ENCODE results near the gene APOB. TPM values are rescaled to one million over a fixed set of nuclear protein-coding genes. Genes with fewer than 3 reads are reported as not detected.

The APOB gene
- total and polyA plus RNA-seq, 3 experiments from 2014 or later: not detected

GRCh38 chr2:20983844-20984243 is 60.0 kb downstream of the APOB start:
- Mint-ChIP-seq H3K36me3 (no peaks in the 10 kb centered on the region), H3K4me1 (no peaks in the 10 kb centered on the region), H3K9me3 (peaks cover 0 to 3% (median 0%) of the 10 kb centered on the region in 5 donors), H3K27ac (no peak overlapping the region), H3K27me3 (peaks cover 3 to 17% of the 10 kb centered on the region in 2 donors), H3K4me3 (no peak overlapping the region)
- Histone ChIP-seq H3K27ac (ENCODE audit: low read depth, low read length) (no peak overlapping the region), H3K4me3 (ENCODE audit: low read length) (no peak overlapping the region), H3K27me3 (ENCODE audit: insufficient read depth, low read length, poor library complexity, severe bottlenecking) (no peaks in the 10 kb centered on the region), H3K36me3 (ENCODE audit: insufficient read depth, low read length) (no peaks in the 10 kb centered on the region), H3K9me3 (ENCODE audit: low read length) (no peaks in the 10 kb centered on the region), H3K4me1 (ENCODE audit: insufficient read depth, low read length) (no peaks in the 10 kb centered on the region)
- DNase-seq: no peak
- ChIA-PET CTCF (no interaction called here), POLR2A (no interaction called here)

GRCh38 chr2:20982861-20983260 is 61.0 kb downstream of the APOB start:
- Mint-ChIP-seq H3K9me3 (peaks cover 0 to 3% (median 0%) of the 10 kb centered on the region in 5 donors), H3K27me3 (peaks cover under 1 to 17% of the 10 kb centered on the region in 2 donors), H3K36me3 (no peaks in the 10 kb centered on the region), H3K27ac (no peak overlapping the region), H3K4me3 (no peak overlapping the region), H3K4me1 (no peaks in the 10 kb centered on the region)
- no peak overlapping the region for H3K4me3 ChIP-seq (ENCODE audit: low read length)
- no peaks in the 10 kb centered on the region for H3K36me3 ChIP-seq (ENCODE audit: insufficient read depth, low read length)
- no peak overlapping the region for H3K27ac ChIP-seq (ENCODE audit: low read depth, low read length)
- no peaks in the 10 kb centered on the region for H3K27me3 ChIP-seq (ENCODE audit: insufficient read depth, low read length, poor library complexity, severe bottlenecking)
- ChIA-PET POLR2A (no interaction called here), CTCF (no interaction called here)
- H3K9me3 ChIP-seq (ENCODE audit: low read length): no peaks in the 10 kb centered on the region
- no peaks in the 10 kb centered on the region for H3K4me1 ChIP-seq (ENCODE audit: insufficient read depth, low read length)
- no peak for DNase-seq

GRCh38 chr2:20977520-20978180 is 66.2 kb downstream of the APOB start:
- Histone ChIP-seq H3K4me3 (ENCODE audit: low read length) (no peak overlapping the region), H3K27me3 (ENCODE audit: insufficient read depth, low read length, poor library complexity, severe bottlenecking) (no peaks in the 10 kb centered on the region), H3K27ac (ENCODE audit: low read depth, low read length) (no peak overlapping the region), H3K4me1 (ENCODE audit: insufficient read depth, low read length) (no peaks in the 10 kb centered on the region), H3K9me3 (ENCODE audit: low read length) (no peaks in the 10 kb centered on the region), H3K36me3 (ENCODE audit: insufficient read depth, low read length) (no peaks in the 10 kb centered on the region)
- Mint-ChIP-seq H3K27ac (no peak overlapping the region), H3K9me3 (no peaks in the 10 kb centered on the region), H3K4me3 (no peak overlapping the region), H3K4me1 (no peaks in the 10 kb centered on the region), H3K36me3 (no peaks in the 10 kb centered on the region), H3K27me3 (peaks cover 1 to 22% of the 10 kb centered on the region in 2 donors)
- no peak for DNase-seq
- ChIA-PET POLR2A (no interaction called here), CTCF (interaction anchor here (1.6 kb wide), 1 partner anchor 8 kb away, joined by 3 read pairs; no protein-coding TSS in a partner anchor)

GRCh38 chr2:20976527-20976926 is 67.3 kb downstream of the APOB start:
- Histone ChIP-seq H3K4me1 (ENCODE audit: insufficient read depth, low read length) (no peaks in the 10 kb centered on the region), H3K4me3 (ENCODE audit: low read length) (no peak overlapping the region), H3K9me3 (ENCODE audit: low read length) (no peaks in the 10 kb centered on the region), H3K36me3 (ENCODE audit: insufficient read depth, low read length) (no peaks in the 10 kb centered on the region), H3K27me3 (ENCODE audit: insufficient read depth, low read length, poor library complexity, severe bottlenecking) (no peaks in the 10 kb centered on the region), H3K27ac (ENCODE audit: low read depth, low read length) (no peak overlapping the region)
- no peak for DNase-seq
- CTCF ChIA-PET: interaction anchor here (1.6 kb wide), 1 partner anchor 9 kb away, joined by 3 read pairs; no protein-coding TSS in a partner anchor
- POLR2A ChIA-PET: no interaction called here
- no peak overlapping the region for H3K27ac Mint-ChIP-seq
- no peaks in the 10 kb centered on the region for H3K9me3 Mint-ChIP-seq
- H3K4me3 Mint-ChIP-seq: no peak overlapping the region
- peaks cover 1 to 14% of the 10 kb centered on the region in 2 donors for H3K27me3 Mint-ChIP-seq
- no peaks in the 10 kb centered on the region for H3K4me1 Mint-ChIP-seq
- H3K36me3 Mint-ChIP-seq: no peaks in the 10 kb centered on the region

- ChIA-PET POLR2A (no interaction called here), CTCF (no interaction called here)
- Mint-ChIP-seq H3K27me3 (peaks cover 1 to 23% of the 10 kb centered on the region in 2 donors), H3K9me3 (no peaks in the 10 kb centered on the region), H3K4me1 (no peaks in the 10 kb centered on the region), H3K36me3 (no peaks in the 10 kb centered on the region), H3K27ac (no peak overlapping the region), H3K4me3 (no peak overlapping the region)
- Histone ChIP-seq H3K27me3 (ENCODE audit: insufficient read depth, low read length, poor library complexity, severe bottlenecking) (no peaks in the 10 kb centered on the region), H3K4me3 (ENCODE audit: low read length) (no peak overlapping the region), H3K4me1 (ENCODE audit: insufficient read depth, low read length) (no peaks in the 10 kb centered on the region), H3K9me3 (ENCODE audit: low read length) (no peaks in the 10 kb centered on the region), H3K36me3 (ENCODE audit: insufficient read depth, low read length) (no peaks in the 10 kb centered on the region), H3K27ac (ENCODE audit: low read depth, low read length) (no peak overlapping the region)
- DNase-seq: no peak
Measured at GRCh38 chr2:20972792-20973565, 70.9 kb downstream of the APOB start.

GRCh38 chr2:20972110-20972509 is 71.8 kb downstream of the APOB start:
- no peak overlapping the region for H3K27ac Mint-ChIP-seq
- Histone ChIP-seq H3K9me3 (ENCODE audit: low read length) (no peaks in the 10 kb centered on the region), H3K27ac (ENCODE audit: low read depth, low read length) (no peak overlapping the region), H3K4me1 (ENCODE audit: insufficient read depth, low read length) (no peaks in the 10 kb centered on the region), H3K36me3 (ENCODE audit: insufficient read depth, low read length) (no peaks in the 10 kb centered on the region), H3K27me3 (ENCODE audit: insufficient read depth, low read length, poor library complexity, severe bottlenecking) (no peaks in the 10 kb centered on the region), H3K4me3 (ENCODE audit: low read length) (no peak overlapping the region)
- ChIA-PET CTCF (no interaction called here), POLR2A (no interaction called here)
- no peak overlapping the region for H3K4me3 Mint-ChIP-seq
- no peaks in the 10 kb centered on the region for H3K36me3 Mint-ChIP-seq
- peaks cover 1 to 27% of the 10 kb centered on the region in 2 donors for H3K27me3 Mint-ChIP-seq
- H3K9me3 Mint-ChIP-seq: no peaks in the 10 kb centered on the region
- no peaks in the 10 kb centered on the region for H3K4me1 Mint-ChIP-seq
- no peak for DNase-seq

- POLR2A ChIA-PET: no interaction called here
- Mint-ChIP-seq H3K27me3 (peaks cover 0 to 45% of the 10 kb centered on the region in 2 donors), H3K36me3 (no peaks in the 10 kb centered on the region)
Measured at GRCh38 chr2:20970068-20970467, 73.8 kb downstream of the APOB start.

GRCh38 chr2:20966061-20966595 is 77.7 kb downstream of the APOB start:
- Histone ChIP-seq H3K4me1 (ENCODE audit: insufficient read depth, low read length) (no peaks in the 10 kb centered on the region), H3K27me3 (ENCODE audit: insufficient read depth, low read length, poor library complexity, severe bottlenecking) (no peaks in the 10 kb centered on the region), H3K9me3 (ENCODE audit: low read length) (no peaks in the 10 kb centered on the region), H3K27ac (ENCODE audit: low read depth, low read length) (no peak overlapping the region), H3K4me3 (ENCODE audit: low read length) (no peak overlapping the region), H3K36me3 (ENCODE audit: insufficient read depth, low read length) (no peaks in the 10 kb centered on the region)
- Mint-ChIP-seq H3K4me3 (no peak overlapping the region), H3K36me3 (no peaks in the 10 kb centered on the region), H3K27me3 (peaks cover 6 to 49% of the 10 kb centered on the region in 2 donors), H3K9me3 (peaks cover 0 to 2% (median 0%) of the 10 kb centered on the region in 5 donors), H3K4me1 (no peaks in the 10 kb centered on the region), H3K27ac (no peak overlapping the region)
- no peak for DNase-seq
- ChIA-PET POLR2A (no interaction called here), CTCF (interaction anchor here (6.3 kb wide), 1 partner anchor 305 kb away, joined by 105 read pairs; no protein-coding TSS in a partner anchor)

More at GRCh38 chr2:20970068-20970467, 73.8 kb downstream of the APOB start:
- H3K9me3 Mint-ChIP-seq: no peaks in the 10 kb centered on the region
- no peak overlapping the region for H3K4me3 ChIP-seq (ENCODE audit: low read length)
- H3K4me1 ChIP-seq (ENCODE audit: insufficient read depth, low read length): no peaks in the 10 kb centered on the region
- H3K4me1 Mint-ChIP-seq: no peaks in the 10 kb centered on the region
- H3K4me3 Mint-ChIP-seq: no peak overlapping the region
- no peak for DNase-seq
- no peaks in the 10 kb centered on the region for H3K9me3 ChIP-seq (ENCODE audit: low read length)
- no peaks in the 10 kb centered on the region for H3K36me3 ChIP-seq (ENCODE audit: insufficient read depth, low read length)
- H3K27ac ChIP-seq (ENCODE audit: low read depth, low read length): no peak overlapping the region
- no peaks in the 10 kb centered on the region for H3K27me3 ChIP-seq (ENCODE audit: insufficient read depth, low read length, poor library complexity, severe bottlenecking)
- H3K27ac Mint-ChIP-seq: no peak overlapping the region
- CTCF ChIA-PET: interaction anchor here (2.0 to 2.9 kb wide), 2 partner anchors 9 to 308 kb away, joined by 4 to 8 read pairs; no protein-coding TSS in a partner anchor

Data from CD8-positive, alpha-beta memory T cell (primary cell).